GM21717 (cell line): ENCODE data around the gene ZFHX2.
A peak's percentile ranks its signal among the peaks of the same experiment; 100 is the strongest.

Source experiments
- ATAC-seq: cut with Tn5 transposase; IDR thresholded peaks from one replicate; pipeline ENCODE4 v1.9.1; 2021; ENCODE audit warnings: mild to moderate bottlenecking, moderate library complexity; ENCODE audit not compliant: unreplicated experiment

ZFHX2 gene

DNA sequence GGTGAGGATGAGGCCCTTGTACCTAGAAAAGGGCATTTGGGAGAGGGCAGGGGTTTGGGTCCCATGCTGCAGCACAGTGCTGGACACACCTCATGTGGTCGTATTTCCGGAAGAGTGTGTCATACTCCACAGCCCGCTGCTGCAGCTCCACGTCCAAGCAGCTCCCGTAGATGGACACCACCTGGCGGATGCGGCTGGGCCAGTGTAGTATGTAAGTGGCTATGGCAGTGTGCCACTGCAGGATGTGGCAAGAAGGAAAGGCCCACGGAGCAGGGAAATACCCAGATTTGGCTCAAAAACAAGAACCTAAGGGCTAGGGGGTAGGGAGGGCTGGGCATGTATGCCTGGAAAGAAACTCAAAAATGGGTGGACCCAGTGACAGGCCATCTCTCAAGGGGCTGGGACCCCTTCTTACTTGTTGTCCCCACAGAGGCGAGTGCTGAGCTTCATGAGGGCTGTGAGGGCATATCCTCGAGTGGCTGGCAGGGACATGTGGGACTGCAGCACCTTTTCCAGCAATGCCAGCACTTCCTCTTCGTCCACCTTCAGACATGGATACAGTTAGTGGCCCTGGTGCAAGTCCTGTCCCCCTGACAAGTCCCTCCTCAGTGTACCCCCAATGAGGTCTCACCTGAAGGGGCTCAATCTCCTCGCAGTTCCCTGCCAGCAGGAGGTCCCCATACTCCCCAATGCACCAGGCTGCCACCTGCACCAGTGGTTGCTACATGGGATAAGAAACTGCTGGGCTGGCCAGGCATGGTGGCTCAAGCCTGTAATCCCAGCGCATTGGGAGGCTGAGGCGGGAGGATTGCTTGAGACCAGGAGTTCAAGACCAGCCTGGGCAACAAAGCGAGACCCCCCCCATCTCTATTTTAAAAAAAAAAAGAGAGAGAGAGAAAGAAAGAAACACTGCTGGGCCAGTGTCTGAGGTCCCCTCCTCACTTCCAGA is 10.6 kb upstream of the ZFHX2 start:
- ATAC-seq: no peak

DNA sequence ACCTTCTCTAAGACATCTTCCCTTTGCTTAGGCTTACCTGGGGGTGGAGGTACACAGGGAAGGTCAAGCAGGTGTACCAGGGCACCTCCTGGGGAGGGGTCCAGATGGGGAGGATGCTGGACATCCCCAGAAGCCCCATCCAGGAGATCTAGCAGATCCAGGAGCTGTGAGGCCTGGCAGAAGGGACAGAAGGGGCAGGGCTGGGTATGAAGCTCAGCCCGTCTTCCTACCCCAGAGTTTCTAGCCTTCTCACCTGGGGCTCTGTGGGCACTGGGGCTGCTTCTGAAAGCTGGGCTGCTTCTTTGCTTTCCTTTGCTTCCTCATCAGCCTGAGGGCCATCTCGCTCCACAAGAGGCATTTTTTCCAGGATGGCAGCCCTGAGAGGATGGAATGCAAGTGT is 9.7 kb upstream of the ZFHX2 start:
- no peak for ATAC-seq

DNA sequence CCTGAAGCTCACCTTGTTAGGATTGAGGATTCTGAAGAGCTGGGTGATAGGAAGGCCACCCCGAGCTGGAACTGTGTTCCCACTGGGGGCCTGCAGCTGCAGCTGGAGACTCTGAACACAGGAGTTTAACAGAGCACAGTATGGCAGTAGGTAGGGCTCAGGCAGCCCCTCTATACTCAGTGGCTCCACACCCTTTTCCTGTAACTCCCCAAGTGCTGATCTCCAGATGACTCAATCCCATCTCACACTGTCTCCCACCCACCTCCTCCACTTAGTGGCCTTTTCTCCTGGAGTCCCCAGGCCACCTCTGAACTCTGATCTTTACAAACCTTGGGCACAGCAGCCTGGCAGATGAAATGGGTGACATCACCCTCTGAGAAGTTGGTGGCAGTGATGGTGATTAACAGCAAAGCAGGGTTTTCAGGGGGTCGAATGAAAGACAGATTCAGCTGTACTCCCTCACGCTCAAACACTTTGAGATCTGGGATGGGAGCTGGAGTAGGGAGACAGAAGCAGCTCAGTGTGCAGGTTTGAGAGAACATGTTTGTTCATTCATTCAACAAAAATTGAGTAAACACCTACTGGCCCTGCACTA is 8.5 kb upstream of the ZFHX2 start:
- ATAC-seq: no peak

DNA sequence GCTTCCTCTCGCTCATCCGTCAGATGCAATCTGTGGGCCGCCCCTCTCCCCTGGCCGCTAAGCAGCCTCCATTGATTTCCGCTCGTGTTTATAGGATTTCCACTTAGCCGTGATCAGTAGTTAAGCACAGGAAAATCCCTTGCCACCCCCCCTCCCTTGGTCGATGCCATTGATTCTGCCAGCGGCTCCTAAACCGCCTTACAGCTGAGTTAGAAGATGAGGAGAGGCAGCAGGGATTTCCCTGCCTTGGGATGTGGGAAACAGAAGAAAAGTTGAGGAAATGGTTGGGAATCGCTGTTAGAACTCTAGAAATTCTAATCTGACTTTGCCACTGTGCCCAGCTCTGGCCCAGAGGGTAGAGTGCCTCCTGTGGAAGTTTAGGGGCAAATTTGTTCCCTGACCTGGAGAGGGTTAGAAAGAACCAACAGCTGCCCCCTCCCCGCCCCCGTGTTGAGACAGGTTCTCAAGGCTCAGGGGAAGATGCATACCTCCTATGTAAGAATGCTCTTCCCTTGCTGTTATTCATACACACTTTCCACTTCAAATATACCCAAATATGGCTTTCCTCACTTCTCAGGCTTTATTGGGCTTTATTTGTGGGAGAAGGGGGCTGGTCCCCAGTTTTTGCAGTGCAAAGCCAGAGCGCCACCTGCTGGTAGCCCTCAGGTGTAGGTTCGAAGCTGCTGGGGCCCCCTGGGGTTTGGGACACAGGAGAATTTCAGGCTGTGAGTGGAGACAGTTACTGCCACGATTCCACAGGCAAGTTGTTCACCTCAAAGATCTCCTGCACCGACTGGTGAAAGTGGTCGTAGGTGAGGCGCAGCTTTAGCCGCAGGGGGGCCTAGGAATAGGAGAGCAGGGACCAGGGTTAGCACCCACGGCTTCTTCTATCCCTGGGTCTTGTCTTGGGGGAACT is 7.7 kb upstream of the ZFHX2 start:
- no peak for ATAC-seq

DNA sequence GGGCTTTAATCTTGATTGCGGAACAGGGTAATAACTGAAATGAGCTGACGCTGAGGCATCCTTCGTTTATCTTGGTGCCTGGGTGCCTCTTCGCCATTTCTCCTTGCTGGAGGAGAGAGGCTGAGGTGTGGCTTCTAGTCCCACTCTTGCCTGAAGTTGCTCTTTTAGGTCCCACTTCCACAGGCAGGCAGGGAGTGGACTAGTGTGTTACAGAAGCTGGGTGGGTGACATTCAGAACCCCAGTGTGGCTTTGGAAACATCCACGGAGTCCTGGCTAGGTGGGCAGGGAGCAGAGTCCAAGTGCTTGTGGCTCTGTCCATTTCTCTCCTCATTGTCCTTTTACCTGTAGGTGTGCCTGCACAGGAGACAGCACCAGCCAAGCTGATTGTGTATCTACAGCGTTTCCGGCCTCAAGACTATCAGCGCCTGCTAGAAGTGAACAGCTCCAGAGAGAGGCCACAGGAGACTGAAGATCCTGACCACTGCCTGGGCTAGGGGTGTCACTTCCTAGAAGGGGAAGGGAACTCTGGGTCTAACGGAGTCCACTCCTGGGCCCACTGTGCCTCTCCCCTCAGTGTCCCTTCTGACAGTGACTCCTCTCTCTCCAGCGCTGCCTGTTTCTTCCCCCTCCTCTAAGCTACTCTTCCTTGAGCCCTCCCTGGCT is 6.9 kb upstream of the ZFHX2 start:
- ATAC-seq: no peak

DNA sequence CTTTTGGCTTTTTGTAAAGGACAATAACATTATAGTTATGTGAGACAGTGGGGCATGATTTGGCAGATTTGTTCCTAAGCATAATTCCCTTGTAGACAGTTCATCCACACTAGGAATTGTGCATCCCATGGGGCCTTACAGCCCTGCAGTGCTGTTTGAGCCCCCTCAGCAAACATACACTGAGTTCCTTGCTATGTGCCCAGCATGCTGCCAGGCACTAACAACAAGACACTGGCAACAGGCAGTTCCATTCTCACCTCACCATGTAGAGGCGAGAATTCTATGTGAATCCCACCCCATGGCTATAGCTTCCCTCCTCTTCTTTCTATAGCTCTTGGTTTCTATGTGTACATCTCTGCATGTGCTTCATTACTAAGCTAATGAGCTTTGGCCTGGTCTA is 6.4 kb upstream of the ZFHX2 start:
- ATAC-seq: no peak

DNA sequence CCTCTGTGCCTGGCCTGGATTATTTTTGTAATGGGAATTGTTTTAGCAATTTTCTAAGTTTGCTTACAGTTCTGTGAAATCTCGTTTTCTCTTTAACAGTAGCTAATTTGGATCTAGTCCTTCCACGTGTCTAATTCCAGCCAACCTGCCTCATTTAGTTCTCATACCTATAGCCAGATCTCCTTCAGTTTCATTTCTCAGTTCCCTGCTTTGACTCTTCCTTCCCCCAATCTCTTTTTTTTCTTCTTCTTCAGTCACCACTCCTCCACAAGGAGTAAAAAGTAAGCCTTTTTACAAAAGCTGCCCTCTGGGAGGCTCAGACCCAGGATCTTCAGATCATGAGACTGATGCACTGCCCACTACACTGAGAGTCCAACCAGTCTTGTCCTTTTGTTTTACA is 6.0 kb upstream of the ZFHX2 start:
- no peak for ATAC-seq

DNA sequence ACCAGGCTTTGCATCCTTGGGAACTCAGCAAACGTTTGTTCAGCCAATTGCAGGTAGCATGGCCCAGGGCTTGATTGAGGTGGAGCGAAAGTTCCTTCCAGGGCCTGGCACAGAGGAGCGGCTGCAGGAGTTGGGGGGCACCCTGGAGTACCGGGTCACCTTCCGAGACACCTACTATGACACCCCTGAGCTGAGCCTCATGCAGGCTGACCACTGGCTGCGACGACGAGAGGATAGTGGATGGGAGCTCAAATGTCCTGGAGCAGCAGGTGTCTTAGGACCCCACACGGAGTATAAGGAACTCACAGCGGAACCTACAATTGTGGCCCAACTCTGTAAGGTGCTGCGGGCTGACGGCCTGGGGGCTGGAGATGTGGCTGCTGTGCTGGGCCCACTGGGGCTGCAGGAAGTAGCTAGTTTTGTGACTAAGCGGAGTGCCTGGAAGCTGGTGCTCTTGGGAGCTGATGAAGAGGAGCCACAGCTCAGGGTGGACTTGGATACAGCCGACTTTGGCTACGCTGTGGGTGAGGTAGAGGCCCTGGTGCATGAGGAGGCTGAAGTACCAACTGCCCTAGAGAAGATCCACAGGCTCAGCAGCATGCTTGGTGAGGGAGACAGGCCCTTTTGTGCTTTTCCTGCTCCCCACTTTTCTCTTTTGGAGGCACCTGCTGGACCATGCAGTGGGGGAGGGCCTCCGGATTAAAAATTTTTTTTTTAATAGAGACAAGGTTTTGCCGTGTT is 5.3 kb upstream of the ZFHX2 start:
- ATAC-seq: no peak

DNA sequence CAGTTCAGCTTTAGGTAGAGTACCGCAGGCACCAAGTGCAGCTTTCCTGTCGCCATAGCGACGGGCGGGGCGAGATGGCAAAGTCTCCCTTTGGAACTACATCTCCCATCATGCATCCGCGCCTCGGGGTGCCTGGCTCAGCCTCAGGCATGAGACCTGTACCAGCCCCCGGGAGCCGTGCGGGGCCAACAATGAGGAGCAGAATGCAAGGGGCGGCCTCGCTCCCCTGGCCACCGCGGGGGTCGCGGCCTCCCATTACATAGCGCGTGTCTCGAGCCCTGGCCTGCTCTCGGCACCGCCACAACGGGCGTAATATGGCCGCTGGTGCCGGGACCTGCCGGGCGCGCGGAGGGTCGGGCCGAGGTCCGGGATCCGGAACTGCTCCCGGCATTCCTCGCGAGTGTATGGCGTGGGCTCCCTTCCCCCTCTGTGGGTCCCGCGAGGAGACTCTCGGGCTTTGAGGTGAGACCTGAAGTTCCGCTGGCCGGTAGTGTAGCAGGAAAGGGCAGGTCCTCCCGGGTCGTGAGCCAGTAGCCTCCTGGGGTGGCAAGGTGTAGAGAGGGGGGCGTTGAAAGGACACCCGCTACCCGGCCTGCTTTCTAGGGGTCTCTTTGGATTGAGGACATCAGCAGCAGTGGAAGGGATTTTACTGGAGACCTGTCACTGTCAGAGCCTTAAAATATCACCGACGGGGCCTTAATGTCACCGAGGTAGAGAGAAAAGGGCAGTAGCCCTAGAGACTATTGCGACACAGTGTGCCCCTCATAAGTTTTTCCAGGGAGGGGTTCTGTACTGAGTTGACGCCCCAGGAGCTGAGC is 4.5 kb upstream of the ZFHX2 start, which contains the start of gene THTPA:
Gene THTPA (plus strand): TSS at position 390 of the 818 bp plus-strand sequence. CDS start 487 bp downstream, outside the sequence.
- peak; percentile 68 for ATAC-seq

DNA sequence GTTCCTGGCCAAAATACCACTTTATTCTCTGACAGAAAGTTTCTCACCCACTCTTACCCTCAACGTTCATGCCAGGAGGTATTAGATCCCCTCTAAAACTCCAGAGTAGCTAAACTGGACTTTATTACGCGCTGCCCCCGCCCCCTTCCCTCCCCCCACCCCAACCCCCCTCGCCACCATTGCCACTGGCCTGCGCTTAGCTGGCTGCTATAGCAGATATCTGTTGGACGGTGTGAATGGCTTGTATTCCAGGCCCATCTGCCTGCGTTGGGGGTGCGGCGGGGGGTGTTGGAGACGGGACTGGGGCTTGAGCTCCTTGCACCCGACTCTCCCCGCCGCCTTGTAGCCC is 3.9 kb upstream of the ZFHX2 start:
- no peak for ATAC-seq

DNA sequence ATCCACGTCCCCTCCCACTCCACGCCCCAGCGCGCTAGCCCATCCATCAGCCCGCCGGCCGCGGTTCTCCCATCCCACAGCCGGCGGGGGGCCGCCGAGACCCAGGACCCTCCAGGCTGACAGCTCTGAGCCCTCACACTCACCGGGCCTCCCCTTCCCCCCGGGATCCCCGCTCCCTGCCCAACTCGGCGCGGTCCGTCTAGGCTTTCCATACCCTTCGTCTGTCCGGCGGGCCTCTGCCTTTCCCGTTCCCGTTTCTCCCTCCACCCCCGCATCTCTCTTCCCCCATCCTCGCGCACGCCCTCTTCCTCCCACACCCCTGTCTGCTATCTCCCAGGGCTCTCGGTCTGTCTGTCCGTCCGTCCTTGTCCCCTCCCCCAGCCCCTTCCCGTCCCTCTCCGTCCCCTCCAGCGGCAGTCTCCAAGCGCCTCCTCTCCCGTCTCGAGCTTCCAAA is 726 bp downstream of the ZFHX2 start:
- ATAC-seq: no peak

DNA sequence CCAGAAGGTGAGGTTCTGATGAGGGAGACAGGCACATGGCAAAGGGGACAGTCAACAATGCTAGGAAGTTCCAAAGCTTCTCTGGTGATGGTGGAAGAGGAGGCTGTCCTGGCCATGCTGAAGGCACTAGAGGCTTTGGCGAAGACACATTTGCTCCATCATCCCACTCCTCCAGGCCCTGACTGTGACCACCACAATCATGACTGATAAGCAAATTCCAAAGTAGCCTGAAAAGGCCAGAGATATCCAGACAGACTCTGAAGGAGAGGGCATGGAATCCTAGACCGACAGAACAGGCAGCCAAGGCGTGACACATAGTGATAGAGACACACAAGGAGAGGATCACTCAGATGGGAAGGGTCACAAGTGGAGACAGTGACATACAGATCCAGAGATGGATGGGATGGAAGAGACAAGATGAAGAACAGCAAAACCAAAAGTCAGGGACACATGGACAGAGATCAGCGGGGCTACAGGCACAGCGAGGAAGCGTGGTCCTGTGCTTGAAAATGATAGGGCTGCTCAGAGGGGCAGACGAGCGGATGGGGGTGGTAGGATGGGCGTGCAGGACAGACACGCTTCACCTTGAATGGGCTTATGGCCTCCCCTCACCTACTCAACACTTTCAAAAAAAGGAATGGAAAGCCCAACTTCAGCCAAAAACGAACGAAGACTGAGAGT is 1.3 kb downstream of the ZFHX2 start:
- ATAC-seq: no peak

DNA sequence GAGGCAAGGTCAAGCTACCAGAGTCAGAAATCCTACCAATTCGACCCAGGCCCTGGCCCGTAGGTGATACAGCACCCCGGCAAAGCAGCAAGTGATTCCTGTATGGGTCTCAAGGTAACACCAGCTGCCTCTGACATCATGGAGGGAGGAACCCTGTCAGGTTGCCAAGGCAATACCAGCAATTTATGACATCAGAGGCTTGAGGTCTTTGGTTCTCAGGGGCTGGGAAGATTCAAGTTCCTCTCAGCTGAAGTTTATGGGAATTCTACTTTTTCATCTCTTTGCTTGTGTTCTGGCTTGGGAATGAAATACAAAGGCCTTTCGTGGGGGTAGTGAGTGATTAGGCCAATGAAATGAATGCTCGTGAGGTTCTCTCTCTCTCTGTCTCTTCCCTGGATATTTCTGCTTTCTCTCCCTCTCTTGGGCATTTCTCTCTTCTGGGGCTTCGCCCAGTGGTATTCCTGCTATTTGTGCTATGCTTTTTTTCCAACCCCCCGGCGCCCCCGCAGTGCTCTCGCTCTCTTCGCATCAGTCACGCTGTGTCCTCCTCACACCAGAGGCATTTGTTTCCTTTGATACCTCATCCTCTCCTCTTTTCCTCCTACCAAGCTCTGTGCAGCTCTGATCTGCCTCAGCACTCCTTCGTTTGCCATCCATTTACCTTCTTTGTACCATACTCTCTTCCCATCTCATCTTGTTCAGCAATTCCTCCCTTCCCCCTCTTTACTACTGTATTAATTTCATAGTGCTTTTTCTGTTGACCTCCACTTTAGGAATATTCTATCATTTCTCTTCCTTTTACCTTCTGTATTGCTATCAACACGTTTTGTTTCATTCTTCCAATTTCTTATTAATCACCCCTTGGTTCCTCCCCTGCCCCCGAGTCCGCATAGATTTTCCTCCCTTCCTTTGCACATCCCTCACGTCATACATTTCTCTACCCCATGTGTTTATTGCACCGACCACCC is 2.9 kb downstream of the ZFHX2 start:
- ATAC-seq: no peak

DNA sequence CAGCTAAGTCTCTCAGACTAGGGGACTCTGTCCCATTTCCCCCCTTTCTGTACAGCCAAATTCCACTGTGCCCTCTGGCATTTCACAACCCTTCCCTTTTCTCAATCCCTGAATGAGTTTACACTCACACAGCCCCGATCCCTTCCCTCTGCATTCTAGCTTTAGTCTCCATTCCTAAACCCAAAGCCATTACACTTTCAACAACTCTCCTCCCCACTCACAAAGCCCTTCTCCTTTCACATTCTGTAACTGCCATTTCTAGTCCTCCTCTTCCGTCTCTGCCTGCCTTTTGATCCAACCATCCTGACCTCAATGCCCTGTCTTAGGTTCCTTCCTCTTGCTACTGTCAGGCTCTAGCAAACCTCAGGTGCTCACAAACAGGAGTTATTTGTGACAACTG is 3.6 kb downstream of the ZFHX2 start:
- ATAC-seq: no peak

DNA sequence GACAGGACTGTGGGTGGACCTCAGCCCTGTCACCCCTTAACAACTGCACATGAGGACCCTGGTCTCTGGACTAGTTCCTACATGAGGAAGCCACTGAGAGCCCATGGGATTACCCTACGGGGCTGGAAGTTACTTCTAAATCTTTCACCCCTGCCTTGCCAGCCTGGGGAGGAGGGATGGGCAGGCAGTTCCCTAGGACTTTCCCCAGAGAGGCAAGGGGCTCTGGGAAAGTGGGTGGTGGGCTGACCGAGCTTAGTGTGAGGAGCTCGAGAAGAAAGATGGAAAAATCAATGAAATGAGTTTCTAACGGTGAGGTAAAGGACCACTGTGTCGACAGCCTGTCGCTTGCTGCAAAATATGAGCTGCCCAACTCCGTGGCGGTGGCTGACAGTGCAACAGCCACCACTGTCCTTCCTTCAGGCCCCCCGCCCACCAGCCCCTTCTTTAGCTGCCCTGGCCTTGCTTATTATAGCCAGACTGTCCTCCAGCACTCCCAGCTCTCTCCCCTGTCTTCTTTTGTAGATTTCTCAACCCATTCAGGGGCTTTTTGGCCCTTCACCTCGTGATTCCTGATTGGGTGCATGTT is 5.0 kb downstream of the ZFHX2 start:
- no peak for ATAC-seq

DNA sequence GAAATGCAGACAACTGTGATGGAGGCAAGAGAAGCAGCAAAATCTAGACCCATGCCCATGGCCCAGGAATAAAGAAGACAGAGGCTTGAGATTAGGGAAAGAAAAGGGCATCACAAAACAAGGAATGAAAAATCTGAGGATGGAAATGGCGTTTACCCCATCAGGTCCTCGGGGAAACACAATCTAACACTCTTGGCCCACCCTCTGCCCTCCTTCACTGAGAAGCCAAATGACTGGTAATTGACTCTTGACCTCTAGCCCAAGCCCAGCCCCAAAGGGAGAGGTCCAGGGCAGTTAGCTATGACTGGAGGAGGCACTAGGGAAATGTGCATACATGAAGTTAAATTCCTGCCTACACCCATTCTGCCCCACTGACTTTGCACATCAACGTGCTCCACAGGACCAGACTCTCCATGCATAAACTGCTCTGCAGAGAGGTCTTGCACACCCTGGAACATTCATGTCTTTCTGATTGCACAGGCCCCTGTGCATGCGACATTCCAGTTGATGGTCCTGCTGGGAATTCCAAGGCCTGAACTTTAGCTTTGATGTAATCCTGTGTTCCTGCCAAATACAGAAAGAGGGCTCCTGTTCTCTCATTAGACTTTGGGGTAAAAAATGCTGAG is 5.7 kb downstream of the ZFHX2 start:
- ATAC-seq: no peak
